Upper lobe of left lung (tissue), 6 donors: ENCODE results near the gene POM121L2. TPM values are rescaled to one million over a fixed set of nuclear protein-coding genes. Genes with fewer than 3 reads are reported as not detected.
"Not testable (repeated sequence)": the region's sequence is repeated elsewhere in the genome, so short reads cannot be mapped to it uniquely, and the experiment has no call there.

ENCODE experiments used
- ATAC-seq, 2 donors: fragments of 200-7000 bp; cut with Tn5 transposase; one replicate each; pipeline ENCODE4 v1.9.1; 2022; ENCODE audit warnings: mild to moderate bottlenecking in 2 of 2, moderate library complexity in 2 of 2; ENCODE audit not compliant: low FRiP score in 2 of 2
- DNase-seq, 2 donors: peaks; one replicate each; pipeline ENCODE4 v3.0.0-alpha.2; 2019 to 2020
- H3K27ac ChIP-seq, 4 donors: fragments of 200-600 bp; sonication (generic); one replicate each; pipeline ENCODE4 v1.5.1; 2016 to 2019
- H3K27me3 ChIP-seq, 4 donors: fragments of 200-600 bp; sonication (generic); one replicate each; pipeline ENCODE4 v1.5.1; 2017 to 2019
- H3K36me3 ChIP-seq, 4 donors: fragments of 200-600 bp; sonication (generic); one replicate each; pipeline ENCODE4 v1.5.1; 2016 to 2019
- H3K4me1 ChIP-seq, 4 donors: fragments of 200-600 bp; sonication (generic); one replicate each; pipeline ENCODE4 v1.5.1; 2018 to 2019
- H3K4me3 ChIP-seq, 4 donors: fragments of 200-600 bp; sonication (generic); one replicate each; pipeline ENCODE4 v1.5.1; 2017 to 2019; ENCODE audit warnings: mild to moderate bottlenecking in 2 of 4, moderate library complexity in 1 of 4
- H3K9me3 ChIP-seq, 4 donors: fragments of 200-600 bp; sonication (generic); one replicate each; pipeline ENCODE4 v1.5.1; 2018 to 2019
- EP300 ChIP-seq, 4 donors: sonication (generic); formaldehyde crosslinking; IDR thresholded peaks; one replicate each; pipeline ENCODE4 v1.5.1; 2017; ENCODE audit warnings: antibody characterized with exemption in 4 of 4, control low read depth in 2 of 4
- POLR2A ChIP-seq, 4 donors: fragments of 450-650 bp; IDR thresholded peaks; one replicate each; pipeline ENCODE4 v1.5.1; 2016 to 2017; ENCODE audit warnings: antibody characterized with exemption in 4 of 4, mild to moderate bottlenecking in 2 of 4
- POLR2AphosphoS5 ChIP-seq, 2 donors: sonication (generic); formaldehyde crosslinking; IDR thresholded peaks; one replicate each; pipeline ENCODE4 v1.5.1; 2017; ENCODE audit warnings: antibody characterized with exemption in 2 of 2
- WGBS, 2 donors: methylation state at CpG; one replicate each; pipeline ENCODE4 v1.1.5; 2017 to 2018; 5-methylcytosine and 5-hydroxymethylcytosine counted together
- total RNA-seq, 6 donors: library from RNA; depleted of rRNA in 4 of 6; stranded (reverse); fragments of >200 nt in 4 of 6; gene quantifications; one replicate each; pipeline versions ENCODE4 v1.1.0 to v1.2.1, GENCODE V29; 2016 to 2021
- TF ChIP-seq, protein P1 (sequence below), 6 experiments: fragments of 450-650 bp in 4 of 6; fragments of 200-600 bp in 2 of 6; sonication (generic) in 2 of 6; IDR thresholded peaks; one replicate each; pipeline ENCODE4 v1.5.1; 2016 to 2019; ENCODE audit warnings: antibody characterized with exemption in 6 of 6
- donor health status: DM: no; HTN: no; CAD: no; lungs with moderate emphysema.
- donor health status: DM: no; HTN: yes; CAD: no; lungs with severe emphysema.

POM121L2 gene
- total RNA-seq, 6 donors from 2014 or later = not detected

GRCh38 chr6:27267857-27268434 is 44.1 kb downstream of the POM121L2 start:
- Histone ChIP-seq H3K4me3 (no peak overlapping the region), H3K27me3 (peaks cover 0 to 15% (median 2%) of the 10 kb centered on the region in 4 donors), H3K4me1 (no peaks in the 10 kb centered on the region), H3K9me3 (no peaks in the 10 kb centered on the region), H3K27ac (no peak overlapping the region), H3K36me3 (no peaks in the 10 kb centered on the region)
- TF ChIP-seq, protein P1, sequence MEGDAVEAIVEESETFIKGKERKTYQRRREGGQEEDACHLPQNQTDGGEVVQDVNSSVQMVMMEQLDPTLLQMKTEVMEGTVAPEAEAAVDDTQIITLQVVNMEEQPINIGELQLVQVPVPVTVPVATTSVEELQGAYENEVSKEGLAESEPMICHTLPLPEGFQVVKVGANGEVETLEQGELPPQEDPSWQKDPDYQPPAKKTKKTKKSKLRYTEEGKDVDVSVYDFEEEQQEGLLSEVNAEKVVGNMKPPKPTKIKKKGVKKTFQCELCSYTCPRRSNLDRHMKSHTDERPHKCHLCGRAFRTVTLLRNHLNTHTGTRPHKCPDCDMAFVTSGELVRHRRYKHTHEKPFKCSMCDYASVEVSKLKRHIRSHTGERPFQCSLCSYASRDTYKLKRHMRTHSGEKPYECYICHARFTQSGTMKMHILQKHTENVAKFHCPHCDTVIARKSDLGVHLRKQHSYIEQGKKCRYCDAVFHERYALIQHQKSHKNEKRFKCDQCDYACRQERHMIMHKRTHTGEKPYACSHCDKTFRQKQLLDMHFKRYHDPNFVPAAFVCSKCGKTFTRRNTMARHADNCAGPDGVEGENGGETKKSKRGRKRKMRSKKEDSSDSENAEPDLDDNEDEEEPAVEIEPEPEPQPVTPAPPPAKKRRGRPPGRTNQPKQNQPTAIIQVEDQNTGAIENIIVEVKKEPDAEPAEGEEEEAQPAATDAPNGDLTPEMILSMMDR (IDR thresholded peaks at IDR 0.05) = no peak
- TF ChIP-seq EP300 (IDR thresholded peaks at IDR 0.05) (no peak), POLR2A (IDR thresholded peaks at IDR 0.05) (no peak), POLR2AphosphoS5 (IDR thresholded peaks at IDR 0.05) (no peak)
- no peak for DNase-seq
- WGBS, 2 donors = 13 to 21% methylated on average over 22 of the region's 22 CpGs
- ATAC-seq = no peak

- H3K36me3 ChIP-seq, H3K9me3 ChIP-seq: not testable (repeated sequence)
These were observed 45.1 kb downstream of the POM121L2 start for GRCh38 chr6:27267003-27267402.

GRCh38 chr6:27263886-27264285 is 48.2 kb downstream of the POM121L2 start:
- Histone ChIP-seq H3K27ac (no peak overlapping the region), H3K4me3 (no peak overlapping the region), H3K27me3 (peaks cover 0 to 18% (median 6%) of the 10 kb centered on the region in 4 donors), H3K9me3 (no peaks in the 10 kb centered on the region), H3K36me3 (no peaks in the 10 kb centered on the region), H3K4me1 (no peaks in the 10 kb centered on the region)
- WGBS, 2 donors = 54 to 66% methylated on average over 8 of the region's 8 CpGs
- ATAC-seq = no peak
- no peak for TF ChIP-seq POLR2A (IDR thresholded peaks at IDR 0.05)
- TF ChIP-seq, protein P1 (IDR thresholded peaks at IDR 0.05) = no peak
- no peak for TF ChIP-seq EP300 (IDR thresholded peaks at IDR 0.05)
- no peak for TF ChIP-seq POLR2AphosphoS5 (IDR thresholded peaks at IDR 0.05)
- DNase-seq = no peak

More at GRCh38 chr6:27267003-27267402, 45.1 kb downstream of the POM121L2 start:
- not testable (repeated sequence) for H3K4me1 ChIP-seq, DNase-seq, ATAC-seq, H3K27ac ChIP-seq, H3K4me3 ChIP-seq
- H3K27me3 ChIP-seq = peaks cover 0 to 12% (median 2%) of the 10 kb centered on the region in 4 donors
- WGBS, 2 donors = 88 to 93% methylated on average over 3 of the region's 3 CpGs

GRCh38 chr6:27260836-27261375 is 51.2 kb downstream of the POM121L2 start:
- no peak for TF ChIP-seq POLR2A (IDR thresholded peaks at IDR 0.05)
- TF ChIP-seq, protein P1 (IDR thresholded peaks at IDR 0.05) = no peak
- H3K4me3 ChIP-seq = no peak overlapping the region
- H3K36me3 ChIP-seq = no peaks in the 10 kb centered on the region
- no peaks in the 10 kb centered on the region for H3K9me3 ChIP-seq
- H3K4me1 ChIP-seq = no peaks in the 10 kb centered on the region
- no peak overlapping the region for H3K27ac ChIP-seq
- DNase-seq = no peak
- 9 to 10% methylated on average over 29 to 30 of the region's 30 CpGs for WGBS, 2 donors
- no peak for ATAC-seq
- peaks cover 0 to 7% (median 5%) of the 10 kb centered on the region in 4 donors for H3K27me3 ChIP-seq

- Histone ChIP-seq H3K4me3 (no peak overlapping the region), H3K27me3 (peaks cover 0 to 7% (median 5%) of the 10 kb centered on the region in 4 donors), H3K36me3 (no peaks in the 10 kb centered on the region), H3K9me3 (no peaks in the 10 kb centered on the region), H3K4me1 (no peaks in the 10 kb centered on the region), H3K27ac (no peak overlapping the region)
- DNase-seq (no peak), ATAC-seq (no peak)
- no peak for TF ChIP-seq POLR2AphosphoS5 (IDR thresholded peaks at IDR 0.05)
- TF ChIP-seq, protein P1 (IDR thresholded peaks at IDR 0.05) = no peak
- no peak for TF ChIP-seq POLR2A (IDR thresholded peaks at IDR 0.05)
- TF ChIP-seq EP300 (IDR thresholded peaks at IDR 0.05) = no peak
- WGBS, 2 donors = 10 to 16% methylated on average over 17 to 21 of the region's 21 CpGs
These were observed 51.7 kb downstream of the POM121L2 start for GRCh38 chr6:27260369-27260768.

Other genes with a start within 250 kb of the POM121L2 start
- gene PRSS16, start 64.6 kb downstream of the POM121L2 start, total RNA-seq = 10 to 100 TPM; 11.9 to 21.0 (median 14.6) TPM
- 1 to 10 TPM in 5 of 6 donors, under 1 TPM in 1; 0.91 to 5.8 (median 2.4) TPM for gene ZNF391, start 76.5 kb upstream of the POM121L2 start, total RNA-seq
- 10 to 100 TPM in 1 of 6 donors, 1 to 10 TPM in 5; 3.9 to 14.4 (median 5.1) TPM for gene ZNF184, start 160.8 kb upstream of the POM121L2 start, total RNA-seq